IMR-90 (cell line): ENCODE measurements around the gene ADAMTS20. TPM values are rescaled to one million over a fixed set of nuclear protein-coding genes. Genes with fewer than 3 reads are reported as not detected.
A peak's percentile ranks its signal among the peaks of the same experiment; 100 is the strongest.

Experiments
- ATAC-seq: fragments of 200-7000 bp; cut with Tn5 transposase; 2 replicates; pipeline ENCODE4 v1.9.1; 2020; ENCODE audit warnings: low read depth, mild to moderate bottlenecking, moderate library complexity
- BruUV-seq: library from RNA; stranded (reverse); fragments of 400-500 nt; replicated peaks from 2 replicates; lab custom pipeline; 2021; lab: Mats Ljungman, UMichigan
- CTCF ChIA-PET: fragments of 300-600 bp; formaldehyde crosslinking; extraction: SDS; loops from one replicate; lab custom pipeline; 2021; ENCODE audit warnings: antibody characterized with exemption; lab: Yijun Ruan, JAX
- POLR2A ChIA-PET: fragments of 300-600 bp; sonication (Branson Sonifier 250); formaldehyde crosslinking; loops from one replicate; lab custom pipeline; 2022; ENCODE audit warnings: antibody characterized with exemption; ENCODE audit not compliant: unreplicated experiment; lab: Charles Lee
- DNase-seq: peaks from one replicate; pipeline ENCODE4 v3.0.0; 2013
- H2AFZ ChIP-seq: replicated peaks from 2 replicates; pipeline ENCODE3; 2013; ENCODE audit warnings: low read length, mild to moderate bottlenecking; ENCODE audit not compliant: poor library complexity
- H2AK5ac ChIP-seq: 2 replicates; pipeline ENCODE4 v1.6.1; 2013; ENCODE audit warnings: low read depth, low read length, inconsistent platforms
- H2AK9ac ChIP-seq: replicated peaks from 2 replicates; pipeline ENCODE3; 2013; ENCODE audit warnings: mild to moderate bottlenecking, low read depth, low read length, moderate library complexity; ENCODE audit not compliant: poor library complexity
- H2BK120ac ChIP-seq: 2 replicates; pipeline ENCODE4 v1.6.1; 2013; ENCODE audit warnings: low read depth, low read length, inconsistent platforms
- H2BK15ac ChIP-seq: 3 replicates; pipeline ENCODE4 v1.6.1; 2013; ENCODE audit warnings: low read depth, low read length, inconsistent platforms
- H2BK20ac ChIP-seq: 2 replicates; pipeline ENCODE4 v1.6.1; 2013; ENCODE audit warnings: low read depth, mild to moderate bottlenecking, inconsistent platforms, low read length, moderate library complexity
- H2BK5ac ChIP-seq: 2 replicates; pipeline ENCODE4 v1.6.1; 2013; ENCODE audit warnings: mild to moderate bottlenecking, low read depth, low read length, inconsistent platforms; ENCODE audit not compliant: poor library complexity, severe bottlenecking
- H3K14ac ChIP-seq: replicated peaks from 2 replicates; pipeline ENCODE4 v1.6.1; 2013; ENCODE audit warnings: low read depth, low read length, inconsistent platforms
- H3K18ac ChIP-seq: 2 replicates; pipeline ENCODE4 v1.6.1; 2013; ENCODE audit warnings: low read depth, low read length, control low read depth
- H3K23ac ChIP-seq: 2 replicates; pipeline ENCODE4 v1.6.1; 2013; ENCODE audit warnings: low read depth, low read length, inconsistent platforms
- H3K27ac ChIP-seq: 2 replicates; pipeline ENCODE4 v1.5.1; 2013; ENCODE audit warnings: mild to moderate bottlenecking, control low read depth, low read length; ENCODE audit not compliant: insufficient read depth
- H3K27me3 ChIP-seq: 2 replicates; pipeline ENCODE4 v1.6.1; 2013; ENCODE audit warnings: low read length; ENCODE audit not compliant: control insufficient read depth, insufficient read depth
- H3K36me3 ChIP-seq: 2 replicates; pipeline ENCODE4 v1.6.1; 2013; ENCODE audit warnings: low read length, mixed read lengths; ENCODE audit not compliant: control insufficient read depth, insufficient read depth
- H3K4ac ChIP-seq: 2 replicates; pipeline ENCODE4 v1.6.1; 2013; ENCODE audit warnings: low read depth, low read length, inconsistent platforms
- H3K4me1 ChIP-seq: 2 replicates; pipeline ENCODE4 v1.6.1; 2013; ENCODE audit warnings: low read length, mixed read lengths; ENCODE audit not compliant: control insufficient read depth, insufficient read depth
- H3K4me2 ChIP-seq: 2 replicates; pipeline ENCODE4 v1.6.1; 2013; ENCODE audit warnings: low read depth, mild to moderate bottlenecking, control low read depth, low read length, moderate library complexity
- H3K4me3 ChIP-seq: 2 replicates; pipeline ENCODE4 v1.5.1; 2013; ENCODE audit warnings: low read depth, mild to moderate bottlenecking, control low read depth, low read length, moderate library complexity; ENCODE audit not compliant: insufficient read depth
- H3K56ac ChIP-seq: 2 replicates; pipeline ENCODE4 v1.6.1; 2013; ENCODE audit warnings: low read length, inconsistent platforms; ENCODE audit not compliant: insufficient read depth; ENCODE audit errors: extremely low read depth
- H3K79me1 ChIP-seq, 2 experiments: 2 replicates each; pipeline ENCODE4 v1.6.1; 2013; ENCODE audit warnings: low read length in 2 of 2, inconsistent platforms in 1 of 2, low read depth in 1 of 2
- H3K9ac ChIP-seq: 2 replicates; pipeline ENCODE4 v1.6.1; 2013; ENCODE audit warnings: low read depth, low read length, control low read depth
- H3K9me1 ChIP-seq: 2 replicates; pipeline ENCODE4 v1.6.1; 2013; ENCODE audit warnings: low read length, inconsistent platforms; ENCODE audit not compliant: insufficient read depth
- H3K9me3 ChIP-seq: 2 replicates; pipeline ENCODE4 v1.6.1; 2013; ENCODE audit warnings: low read length; ENCODE audit not compliant: control insufficient read depth, insufficient read depth
- H4K20me1 ChIP-seq: 2 replicates; pipeline ENCODE4 v1.6.1; 2013; ENCODE audit warnings: low read length, inconsistent platforms; ENCODE audit not compliant: insufficient read depth
- H4K5ac ChIP-seq: 2 replicates; pipeline ENCODE4 v1.6.1; 2013; ENCODE audit warnings: mild to moderate bottlenecking, low read depth, low read length, control low read depth
- H4K8ac ChIP-seq, 2 experiments: 2 replicates each; pipeline ENCODE4 v1.6.1; 2013; ENCODE audit warnings: low read depth in 2 of 2, low read length in 2 of 2, control low read depth in 1 of 2, inconsistent platforms in 1 of 2
- H4K91ac ChIP-seq: 2 replicates; pipeline ENCODE4 v1.6.1; 2013; ENCODE audit warnings: low read depth, low read length, inconsistent platforms; ENCODE audit not compliant: insufficient read depth
- BHLHE40 ChIP-seq: fragments of 150-350 bp; IDR thresholded peaks from 2 replicates; pipeline ENCODE4 v1.6.1; 2016; ENCODE audit warnings: mild to moderate bottlenecking, low read depth, low read length
- CEBPB ChIP-seq: IDR thresholded peaks from 2 replicates; pipeline ENCODE4 v1.6.1; 2012; ENCODE audit warnings: low read depth, low read length, improper control_type of control experiment
- CHD1 ChIP-seq: IDR thresholded peaks from 2 replicates; pipeline ENCODE4 v1.6.1; 2012; ENCODE audit warnings: low read depth, low read length, improper control_type of control experiment
- CTCF ChIP-seq: conservative IDR thresholded peaks from 2 replicates; pipeline ENCODE4 v1.5.1; 2012; ENCODE audit warnings: mild to moderate bottlenecking, low read depth, low read length, improper control_type of control experiment
- ELK1 ChIP-seq: fragments of 150-350 bp; IDR thresholded peaks from 2 replicates; pipeline ENCODE4 v1.6.1; 2016; ENCODE audit warnings: low read depth, mild to moderate bottlenecking, low read length, moderate library complexity, borderline replicate concordance
- FOS ChIP-seq: fragments of 150-350 bp; IDR thresholded peaks from 2 replicates; pipeline ENCODE4 v1.6.1; 2016; ENCODE audit warnings: low read depth, low read length
- MAFK ChIP-seq: IDR thresholded peaks from 2 replicates; pipeline ENCODE4 v1.6.1; 2012; ENCODE audit warnings: low read depth, low read length, improper control_type of control experiment
- MAZ ChIP-seq: IDR thresholded peaks from 2 replicates; pipeline ENCODE4 v1.6.1; 2012; ENCODE audit warnings: low read depth, mild to moderate bottlenecking, low read length, improper control_type of control experiment, moderate library complexity, borderline replicate concordance
- MXI1 ChIP-seq: IDR thresholded peaks from 2 replicates; pipeline ENCODE4 v1.6.1; 2012; ENCODE audit warnings: low read depth, mild to moderate bottlenecking, low read length, moderate library complexity, borderline replicate concordance
- NFE2L2 ChIP-seq: fragments of 150-350 bp; IDR thresholded peaks from 2 replicates; pipeline ENCODE4 v1.6.1; 2016; ENCODE audit warnings: low read depth, mild to moderate bottlenecking, low read length
- POLR2A ChIP-seq: IDR thresholded peaks from 2 replicates; pipeline ENCODE4 v1.6.1; 2012; ENCODE audit warnings: mild to moderate bottlenecking, low read depth, low read length
- RAD21 ChIP-seq: IDR thresholded peaks from 2 replicates; pipeline ENCODE4 v1.6.1; 2012; ENCODE audit warnings: low read length, improper control_type of control experiment
- RFX5 ChIP-seq: IDR thresholded peaks from 2 replicates; pipeline ENCODE4 v1.8.0; 2012; ENCODE audit warnings: low read depth, mild to moderate bottlenecking, low read length, moderate library complexity
- SMC3 ChIP-seq: fragments of 150-350 bp; IDR thresholded peaks from 2 replicates; pipeline ENCODE4 v1.6.1; 2016; ENCODE audit warnings: low read depth, mild to moderate bottlenecking, antibody characterized with exemption, low read length, moderate library complexity
- WGBS, 2 experiments: methylation state at CpG; one replicate each; pipeline versions ENCODE4 v1.1.5 to v1.1.7; 2013; ENCODE audit warnings: missing lambda C conversion rate in 2 of 2; ENCODE audit not compliant: insufficient read length in 1 of 2; ENCODE audit errors: extremely low coverage in 2 of 2; 5-methylcytosine and 5-hydroxymethylcytosine counted together
- dilution Hi-C: fragments of 300-500 bp; cut with HindIII; formaldehyde crosslinking; loops from one replicate; pipeline ENCODE4 v1.14.3; 2018; ENCODE audit warnings: low sequenced_read_pairs; ENCODE audit not compliant: unreplicated experiment
- in situ Hi-C: fragments of 300-500 bp; cut with MboI; formaldehyde crosslinking; loops from 3 replicates; pipeline ENCODE4 v1.14.3; 2019; ENCODE audit warnings: low sequenced_read_pairs, inconsistent platforms, mixed read lengths
- intact Hi-C: fragments of 100-400 bp; cut with micrococcal nuclease; formaldehyde crosslinking; loops from 2 replicates; pipeline ENCODE4 v1.10.0; 2022
- polyA plus RNA-seq, 3 experiments: library from polyadenylated mRNA; depleted of rRNA; stranded (reverse); fragments of >200 nt; gene quantifications; 2 replicates each; pipeline ENCODE4 v1.2.3, GENCODE V29; 2012; ENCODE audit warnings: low replicate concordance in 1 of 3
- total RNA-seq: library from RNA; depleted of rRNA; stranded (reverse); fragments of >200 nt; gene quantifications from 2 replicates; pipeline ENCODE4 v1.2.3, GENCODE V29; 2012
- TF ChIP-seq, protein P1 (sequence below): fragments of 150-350 bp; IDR thresholded peaks from 2 replicates; pipeline ENCODE4 v1.6.1; 2017; ENCODE audit warnings: mild to moderate bottlenecking, antibody characterized with exemption, low read length, low read depth

ADAMTS20 gene
- total and polyA plus RNA-seq, 2 of the 4 experiments (the other 2 are of a cell fraction), result not detected

GRCh38 chr12:43308776-43309175, 243.2 kb downstream of the ADAMTS20 start:
- H3K56ac ChIP-seq, result 0 out of 2 replicates have a peak overlapping the region, but pooled peaks have one; percentile 54

More at GRCh38 chr12:43308776-43309175, 243.2 kb downstream of the ADAMTS20 start:
- Histone ChIP-seq H2BK120ac (peak overlapping the region; percentile 95), H4K20me1 (no peaks in the 10 kb centered on the region), H3K9ac (no peak overlapping the region), H2AK9ac (no peak overlapping the region), H3K4me2 (no peak overlapping the region), H3K36me3 (no peaks in the 10 kb centered on the region), H3K27ac (peak overlapping the region; percentile 72; the same call in 1 of the 2 replicates), H3K4ac (peak overlapping the region; percentile 89), H3K4me3 (no peak overlapping the region), H2AFZ (no peak overlapping the region), H3K9me1 (peaks cover 5% of the 10 kb centered on the region; the same call in 1 of the 2 replicates), H2BK15ac (peak overlapping the region; percentile 85), H3K14ac (peak overlapping the region; percentile 66), H2BK5ac (peak overlapping the region; percentile 97), H3K18ac (peak overlapping the region; percentile 99), H2AK5ac (peak overlapping the region; percentile 90; the same call in 1 of the 2 replicates), H3K4me1 (peaks cover 24% of the 10 kb centered on the region), H4K8ac (peak overlapping the region; percentile 75 to 89), H2BK20ac (peak overlapping the region; percentile 97), H4K91ac (peak overlapping the region; percentile 94), H3K79me1 (no peaks in the 10 kb centered on the region), H3K27me3 (no peaks in the 10 kb centered on the region), H4K5ac (peak overlapping the region; percentile 96; the same call in 1 of the 2 replicates), H3K23ac (peak overlapping the region; percentile 42; the same call in 1 of the 2 replicates), H3K9me3 (no peaks in the 10 kb centered on the region)
- ChIA-PET CTCF (no interaction called here), POLR2A (interaction anchor here (1.2 kb wide), 1 partner anchor 10 kb away, joined by 6 read pairs; no protein-coding TSS in a partner anchor)
- DNase-seq (no peak), ATAC-seq (no peak)
- no TSS peak for BruUV-seq
- in situ Hi-C loops (no loop called here), intact Hi-C loops (no loop called here), dilution Hi-C loops (no loop called here)
- no CpG with 5 or more reads among the region's 3 CpGs for WGBS, 2 experiments
- TF ChIP-seq CTCF (no peak), POLR2A (no peak), MAFK (no peak), MAZ (no peak), BHLHE40 (no peak), NFE2L2 (no peak), CHD1 (no peak), MXI1 (no peak), SMC3 (no peak), CEBPB (no peak), RAD21 (no peak), RFX5 (no peak), FOS (no peak), ELK1 (no peak)
- TF ChIP-seq, protein P1, sequence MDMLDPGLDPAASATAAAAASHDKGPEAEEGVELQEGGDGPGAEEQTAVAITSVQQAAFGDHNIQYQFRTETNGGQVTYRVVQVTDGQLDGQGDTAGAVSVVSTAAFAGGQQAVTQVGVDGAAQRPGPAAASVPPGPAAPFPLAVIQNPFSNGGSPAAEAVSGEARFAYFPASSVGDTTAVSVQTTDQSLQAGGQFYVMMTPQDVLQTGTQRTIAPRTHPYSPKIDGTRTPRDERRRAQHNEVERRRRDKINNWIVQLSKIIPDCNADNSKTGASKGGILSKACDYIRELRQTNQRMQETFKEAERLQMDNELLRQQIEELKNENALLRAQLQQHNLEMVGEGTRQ, result no peak
